Measurements from ENCODE around the gene MPND.
A peak's percentile ranks its signal among the peaks of the same experiment; 100 is the strongest.

MPND gene

DNA sequence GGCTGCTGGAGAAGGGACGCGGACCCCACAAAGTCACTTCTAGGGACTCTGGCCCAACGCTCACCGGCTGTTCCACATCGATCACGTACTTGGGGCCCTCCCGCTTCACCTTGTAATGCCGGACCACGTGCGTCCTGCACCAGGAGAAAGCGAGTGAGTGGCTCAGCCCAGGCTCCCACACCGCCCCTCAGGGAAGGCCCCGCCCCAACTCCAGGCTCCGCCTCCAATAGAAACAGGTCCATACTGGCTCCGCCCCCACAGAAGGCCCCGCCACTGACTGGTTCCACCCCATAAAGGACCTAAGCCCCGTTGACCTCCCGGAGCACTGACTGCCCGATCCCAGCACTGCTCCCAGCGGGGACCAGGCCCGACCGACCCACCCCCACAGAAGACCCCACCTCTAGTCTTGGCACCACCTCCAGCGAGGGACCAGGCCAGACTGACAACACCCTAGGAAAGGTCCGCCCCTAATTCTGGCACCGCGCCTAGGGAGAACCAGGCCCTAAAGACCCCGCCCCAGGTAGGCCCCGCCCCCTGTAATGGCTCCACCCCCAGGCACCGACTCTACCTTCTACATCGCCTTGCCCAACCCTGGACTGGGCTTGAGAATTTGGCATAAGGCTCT, 16.0 kb upstream of the MPND start:
- no peak overlapping the region for H3K4me3 ChIP-seq (ENCODE audit: low read depth, low read length)
- DNase-seq (ENCODE audit: low read depth), result peak; percentile 57
- TF ChIP-seq CTCF (IDR thresholded peaks at IDR 0.05; ENCODE audit: insufficient read depth, low read depth, low read length, missing control alignments), result no peak

GRCh38 chr19:4327877-4328242, 15.5 kb upstream of the MPND start:
- no peak for DNase-seq (ENCODE audit: low read depth)
- no peak for TF ChIP-seq CTCF (IDR thresholded peaks at IDR 0.05; ENCODE audit: insufficient read depth, low read depth, low read length, missing control alignments)

GRCh38 chr19:4328243-4328990, 14.9 kb upstream of the MPND start:
- peak overlapping the region; percentile 45 for H3K4me3 ChIP-seq (ENCODE audit: low read depth, low read length)
- no peak for TF ChIP-seq CTCF (IDR thresholded peaks at IDR 0.05; ENCODE audit: insufficient read depth, low read depth, low read length, missing control alignments)
- peak; percentile 96 for DNase-seq (ENCODE audit: low read depth)

More at GRCh38 chr19:4327877-4328242, 15.5 kb upstream of the MPND start:
- H3K4me3 ChIP-seq (ENCODE audit: low read depth, low read length), result peak overlapping the region; percentile 3; the same call in 1 of the 2 replicates

DNA sequence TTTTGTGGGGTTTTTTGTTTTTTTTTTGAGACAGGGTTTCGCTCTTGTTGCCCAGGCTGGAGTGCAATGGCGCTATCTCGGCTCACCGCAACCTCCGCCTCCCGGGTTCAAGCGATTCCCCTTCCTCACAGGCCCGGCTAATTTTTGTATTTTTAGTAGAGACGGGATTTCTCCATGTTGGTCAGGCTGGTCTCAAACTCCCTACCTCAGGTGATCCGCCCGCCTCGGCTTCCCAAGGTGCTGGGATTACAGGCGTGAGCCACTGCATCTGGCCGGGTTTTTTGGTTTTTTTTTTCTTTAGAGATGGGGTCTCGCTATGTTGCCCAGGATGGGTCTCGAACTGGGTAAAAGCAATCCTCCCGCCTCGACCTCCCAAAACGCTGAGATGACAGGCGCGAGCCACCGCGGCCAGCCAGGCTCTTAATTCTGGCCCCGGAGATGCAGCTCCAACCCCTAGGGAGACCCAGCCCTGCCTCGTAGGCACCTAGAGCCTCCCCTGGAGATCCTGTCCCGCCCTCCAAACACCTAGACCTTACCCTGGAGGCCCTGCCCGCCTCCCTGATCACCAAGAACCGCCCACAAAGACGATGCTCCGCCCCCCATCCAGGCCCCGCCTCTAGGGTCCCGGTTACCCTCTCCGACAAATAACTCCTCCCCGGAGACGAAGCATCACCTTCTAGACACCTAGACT, 14.2 kb upstream of the MPND start:
- peak overlapping the region; percentile 45 for H3K4me3 ChIP-seq (ENCODE audit: low read depth, low read length)
- DNase-seq (ENCODE audit: low read depth), result peak; percentile 62

GRCh38 chr19:4329858-4330257, 13.5 kb upstream of the MPND start:
- no peak for DNase-seq (ENCODE audit: low read depth)
- no peak for TF ChIP-seq CTCF (IDR thresholded peaks at IDR 0.05; ENCODE audit: insufficient read depth, low read depth, low read length, missing control alignments)
- H3K4me3 ChIP-seq (ENCODE audit: low read depth, low read length), result no peak overlapping the region

GRCh38 chr19:4334929-4335570, 8.3 kb upstream of the MPND start:
- no peak overlapping the region for H3K4me3 ChIP-seq (ENCODE audit: low read depth, low read length)
- DNase-seq (ENCODE audit: low read depth), result no peak
- no peak for TF ChIP-seq CTCF (IDR thresholded peaks at IDR 0.05; ENCODE audit: insufficient read depth, low read depth, low read length, missing control alignments)

- no peak for DNase-seq (ENCODE audit: low read depth)
- no peak for TF ChIP-seq CTCF (IDR thresholded peaks at IDR 0.05; ENCODE audit: insufficient read depth, low read depth, low read length, missing control alignments)
- H3K4me3 ChIP-seq (ENCODE audit: low read depth, low read length), result peak overlapping the region; percentile 70
These were observed 5.4 kb upstream of the MPND start for GRCh38 chr19:4337906-4338440.
